ENCODE results near the gene PCSK4.

Gene PCSK4

DNA sequence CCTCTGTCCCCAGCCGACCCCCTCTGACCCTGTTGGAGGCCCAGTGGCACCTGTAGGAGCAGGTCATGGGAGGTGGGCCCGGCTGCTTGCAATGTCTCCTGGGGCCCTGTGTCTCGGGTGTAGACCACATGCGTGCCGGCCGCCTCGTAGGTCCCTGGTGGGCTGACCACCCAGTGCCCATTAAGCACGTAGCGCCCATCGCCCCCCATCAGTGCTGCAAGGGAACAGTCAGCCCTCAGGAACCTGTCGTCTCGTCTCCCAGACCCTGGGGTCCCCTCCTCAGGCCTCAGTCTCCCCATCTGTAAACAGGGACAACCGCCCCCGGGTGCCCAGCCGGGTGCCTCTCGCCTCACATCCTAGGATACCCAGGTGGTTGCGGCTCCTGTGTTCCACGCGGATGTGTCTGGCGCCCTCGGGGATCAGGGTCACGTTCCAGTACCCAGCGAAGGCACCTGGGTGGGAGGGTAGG, 17.1 kb upstream of the PCSK4 start:
- TF ChIP-seq, protein P1, sequence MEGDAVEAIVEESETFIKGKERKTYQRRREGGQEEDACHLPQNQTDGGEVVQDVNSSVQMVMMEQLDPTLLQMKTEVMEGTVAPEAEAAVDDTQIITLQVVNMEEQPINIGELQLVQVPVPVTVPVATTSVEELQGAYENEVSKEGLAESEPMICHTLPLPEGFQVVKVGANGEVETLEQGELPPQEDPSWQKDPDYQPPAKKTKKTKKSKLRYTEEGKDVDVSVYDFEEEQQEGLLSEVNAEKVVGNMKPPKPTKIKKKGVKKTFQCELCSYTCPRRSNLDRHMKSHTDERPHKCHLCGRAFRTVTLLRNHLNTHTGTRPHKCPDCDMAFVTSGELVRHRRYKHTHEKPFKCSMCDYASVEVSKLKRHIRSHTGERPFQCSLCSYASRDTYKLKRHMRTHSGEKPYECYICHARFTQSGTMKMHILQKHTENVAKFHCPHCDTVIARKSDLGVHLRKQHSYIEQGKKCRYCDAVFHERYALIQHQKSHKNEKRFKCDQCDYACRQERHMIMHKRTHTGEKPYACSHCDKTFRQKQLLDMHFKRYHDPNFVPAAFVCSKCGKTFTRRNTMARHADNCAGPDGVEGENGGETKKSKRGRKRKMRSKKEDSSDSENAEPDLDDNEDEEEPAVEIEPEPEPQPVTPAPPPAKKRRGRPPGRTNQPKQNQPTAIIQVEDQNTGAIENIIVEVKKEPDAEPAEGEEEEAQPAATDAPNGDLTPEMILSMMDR (IDR thresholded peaks at IDR 0.05; ENCODE audit: low read depth, low read length) = no peak
- DNase-seq (ENCODE audit: extremely low read depth, low read depth) = no peak

DNA sequence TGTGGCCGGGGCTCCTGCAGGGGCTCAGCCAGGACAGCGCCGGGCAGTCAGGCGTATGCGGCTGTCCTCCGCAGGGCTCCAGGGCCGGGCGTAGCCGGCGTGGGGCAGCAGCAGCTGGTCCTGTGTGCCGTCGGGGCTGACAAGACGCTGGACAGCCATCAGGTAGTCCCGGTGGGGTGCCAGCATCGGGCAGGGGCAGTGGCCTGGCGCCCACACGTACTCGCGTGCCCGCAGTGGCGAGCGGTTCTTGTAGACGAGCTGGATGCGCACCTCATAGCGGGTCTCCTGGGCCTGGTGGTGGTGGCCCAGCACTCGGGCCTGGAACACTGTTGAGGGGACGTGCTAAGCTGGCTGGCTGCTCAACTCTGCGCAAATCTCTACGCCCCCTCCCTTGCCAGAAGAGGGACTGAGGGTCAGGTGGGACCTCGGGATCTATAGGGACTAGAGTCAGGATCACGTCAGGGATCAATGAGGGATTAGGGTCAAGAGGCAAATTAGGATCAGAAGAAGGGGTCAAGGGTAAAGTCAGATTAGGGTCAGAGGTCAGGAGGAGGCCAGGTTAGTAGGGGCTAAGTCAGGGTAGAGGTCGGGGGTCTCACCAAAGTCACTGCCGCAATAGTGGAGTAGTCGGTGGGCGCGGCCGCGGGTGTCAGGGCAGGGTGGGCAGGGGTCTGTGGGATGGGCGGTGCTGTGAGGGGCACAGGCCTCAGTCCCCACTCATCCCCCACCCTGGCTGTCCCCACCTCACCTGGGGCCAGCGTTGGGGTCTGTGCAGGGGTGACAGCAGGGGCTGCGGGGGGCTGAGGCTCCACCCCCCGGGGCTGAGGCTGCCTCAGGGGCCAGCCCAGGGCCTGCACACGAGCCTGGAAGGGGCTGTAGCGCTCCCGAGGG, 16.1 kb upstream of the PCSK4 start:
- TF ChIP-seq, protein P1 (IDR thresholded peaks at IDR 0.05; ENCODE audit: low read depth, low read length) = no peak
- no peak for DNase-seq (ENCODE audit: extremely low read depth, low read depth)

DNA sequence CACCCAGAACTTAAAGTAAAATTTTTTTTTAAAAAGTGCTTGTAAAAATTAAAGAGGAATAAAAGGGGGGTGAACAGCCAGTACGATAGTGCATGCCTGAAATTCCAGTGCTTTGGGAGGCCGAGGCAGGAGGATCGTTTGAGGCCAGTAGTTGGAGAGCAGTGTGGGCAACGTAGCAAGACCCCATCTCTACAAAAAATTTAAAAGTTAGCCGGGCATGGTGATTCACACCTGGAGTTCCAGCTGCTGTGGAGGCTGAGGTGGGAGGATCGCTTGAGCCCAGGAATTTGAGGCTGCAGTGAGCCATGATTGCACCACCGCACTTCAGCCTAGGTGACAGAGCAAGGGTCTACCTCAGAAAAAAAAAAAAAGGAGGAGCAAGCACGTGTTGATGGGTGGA, 14.9 kb upstream of the PCSK4 start:
- TF ChIP-seq, protein P1 (IDR thresholded peaks at IDR 0.05; ENCODE audit: low read depth, low read length) = no peak
- no peak for DNase-seq (ENCODE audit: extremely low read depth, low read depth)

DNA sequence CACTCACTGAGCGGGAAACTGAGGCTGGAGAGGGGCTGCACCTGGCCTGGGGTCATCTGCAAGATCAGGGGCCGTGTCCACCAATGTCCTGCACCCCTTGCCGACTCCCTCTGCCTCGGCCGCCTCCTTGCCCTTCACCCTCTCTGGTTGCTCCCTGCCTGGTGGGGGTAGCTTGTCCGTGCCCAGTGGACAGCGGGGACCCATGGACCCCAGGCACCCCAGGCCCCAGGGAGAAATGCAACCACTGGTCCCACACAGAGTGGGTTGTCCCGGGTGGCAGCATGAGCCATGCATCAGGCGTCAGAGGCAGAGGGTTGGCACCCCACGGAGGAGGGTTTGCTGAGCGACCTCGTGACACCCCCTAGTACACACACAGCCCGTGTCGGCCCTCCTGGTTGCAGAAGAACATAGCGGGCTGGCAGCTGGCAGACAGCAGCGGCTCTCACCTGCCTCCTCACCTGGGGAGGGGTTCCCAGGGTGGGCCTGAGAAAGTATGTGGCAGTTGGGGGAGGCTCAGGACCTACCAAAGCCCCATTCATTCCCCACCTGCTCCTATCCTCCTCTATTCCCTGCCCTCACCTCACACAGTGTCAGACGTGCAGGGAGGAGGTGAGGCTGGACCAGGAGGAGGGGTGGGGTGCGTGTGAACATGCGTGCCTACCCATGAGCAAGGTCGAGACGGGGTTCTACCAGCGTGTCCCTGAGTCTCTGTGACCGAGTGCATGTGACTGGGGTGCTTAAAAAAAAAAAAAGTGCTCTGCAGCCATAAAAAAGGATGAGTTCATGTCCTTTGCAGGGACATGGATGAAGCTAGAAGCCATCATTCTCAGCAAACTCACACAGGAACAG, 14.0 kb upstream of the PCSK4 start:
- TF ChIP-seq, protein P1 (IDR thresholded peaks at IDR 0.05; ENCODE audit: low read depth, low read length) = no peak
- no peak for DNase-seq (ENCODE audit: extremely low read depth, low read depth)

DNA sequence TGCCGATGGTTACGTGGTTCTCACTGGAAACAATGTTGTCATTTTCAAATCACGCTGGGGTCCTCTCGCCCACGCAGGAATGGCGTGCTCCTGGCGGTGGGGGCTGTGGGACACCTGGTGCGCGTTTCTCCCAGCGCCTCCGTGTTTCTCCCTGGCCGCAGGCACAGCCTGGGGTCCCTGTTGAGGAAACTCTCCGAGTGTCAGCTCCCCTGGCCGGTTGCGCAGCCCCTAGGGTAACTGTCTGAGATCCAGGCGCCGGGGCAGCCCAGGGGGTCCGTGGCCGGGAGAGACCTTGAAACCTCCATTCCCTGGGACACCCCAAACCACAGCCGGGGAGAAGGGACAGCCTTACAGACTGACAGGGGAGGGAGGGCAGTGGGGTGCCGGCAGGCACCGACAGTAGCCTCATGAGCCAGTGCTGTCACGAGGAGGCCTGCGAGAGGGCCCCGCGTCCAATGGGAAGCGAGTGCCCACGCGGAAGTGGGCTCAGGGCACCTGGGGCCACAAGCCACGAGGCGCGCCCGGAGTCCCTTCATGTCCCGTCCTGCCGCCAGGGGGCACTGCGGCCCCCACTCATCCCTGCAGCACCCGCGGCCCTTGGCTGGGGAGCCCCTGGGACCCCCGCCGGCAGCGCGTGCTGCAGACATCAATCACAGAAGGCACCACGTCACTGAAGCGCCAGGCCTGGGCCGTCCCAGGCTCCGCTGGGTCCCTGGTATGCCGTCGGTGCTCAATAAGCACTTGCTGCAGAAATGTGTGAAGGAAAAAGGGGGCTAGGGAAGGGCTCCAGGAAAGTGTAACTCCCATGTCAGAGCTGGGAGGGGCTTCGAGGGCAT, 13.2 kb upstream of the PCSK4 start:
- DNase-seq (ENCODE audit: extremely low read depth, low read depth) = no peak

DNA sequence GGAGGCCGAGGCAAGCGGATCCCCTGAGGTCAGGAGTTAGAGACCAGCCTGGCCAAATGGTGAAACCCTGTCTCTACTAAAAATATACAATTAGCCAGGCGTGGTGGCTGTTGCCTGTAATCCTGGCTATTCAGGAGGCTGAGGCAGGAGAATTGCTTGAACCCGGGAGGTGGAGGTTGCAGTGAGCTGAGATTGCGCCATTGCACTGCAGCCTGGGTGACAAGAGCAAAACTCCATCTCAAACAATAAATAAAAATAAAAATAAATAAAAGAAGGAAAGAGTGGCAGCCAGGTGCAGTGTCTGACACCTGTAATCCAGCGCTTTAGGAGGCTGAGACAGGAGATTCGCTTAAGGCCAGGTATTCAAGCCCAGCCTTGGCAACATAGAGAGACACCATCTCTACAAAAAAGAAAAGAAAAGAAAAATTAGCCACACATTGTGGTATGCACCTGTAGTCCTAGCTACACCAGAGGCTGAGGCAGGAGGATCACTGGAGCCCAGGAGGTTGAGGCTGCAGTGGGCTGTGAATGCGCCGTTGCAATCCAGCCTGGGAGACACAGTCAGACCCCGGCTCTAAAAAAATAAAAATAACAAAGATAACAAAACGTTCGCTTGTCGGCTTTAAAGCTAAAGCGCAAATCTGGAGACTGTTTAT, 12.4 kb upstream of the PCSK4 start:
- DNase-seq (ENCODE audit: extremely low read depth, low read depth) = no peak
- TF ChIP-seq, protein P1 (IDR thresholded peaks at IDR 0.05; ENCODE audit: low read depth, low read length) = no peak

More for the DNA sequence above, 13.2 kb upstream of the PCSK4 start:
- TF ChIP-seq, protein P1 (IDR thresholded peaks at IDR 0.05; ENCODE audit: low read depth, low read length) = peak; percentile 67
